DMS153 (cell line): ENCODE measurements around the gene PANX1.

Source experiments
- DNase-seq: peaks from one replicate; lab custom pipeline; 2025; lab: John Stamatoyannopoulos, UW

PANX1 gene

DNA sequence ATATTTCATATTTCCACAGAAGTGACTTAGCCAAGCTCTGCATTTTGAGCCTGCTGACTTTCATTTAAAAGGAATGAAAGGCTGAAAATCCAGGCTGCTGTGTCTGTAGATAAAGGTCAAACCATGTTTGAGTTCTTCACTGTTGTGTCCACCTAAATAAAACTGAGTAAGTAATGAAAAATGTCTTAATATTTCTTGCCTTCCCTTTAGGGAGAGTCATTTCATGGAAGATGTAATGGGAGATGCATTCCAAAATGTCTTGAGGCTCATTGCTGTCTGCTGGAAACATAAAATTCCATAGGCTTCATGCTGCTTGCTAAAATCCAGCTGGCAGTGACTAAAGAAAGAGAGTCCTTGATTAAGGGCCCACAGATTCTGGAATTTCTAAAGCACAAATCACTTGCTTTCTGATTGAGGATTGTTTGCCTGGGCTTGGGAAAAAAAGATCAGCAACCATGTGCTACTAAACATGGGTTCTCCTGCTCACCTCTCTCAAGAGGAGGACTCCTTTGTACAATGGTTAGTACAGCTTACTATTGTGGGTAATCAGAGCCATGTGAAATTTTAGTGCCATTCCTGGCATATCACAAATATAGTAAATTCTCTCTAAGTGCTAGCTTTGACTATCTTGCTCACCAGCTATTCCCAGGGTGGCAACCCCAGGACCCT is 56.9 kb downstream of the PANX1 start:
- no peak for DNase-seq

DNA sequence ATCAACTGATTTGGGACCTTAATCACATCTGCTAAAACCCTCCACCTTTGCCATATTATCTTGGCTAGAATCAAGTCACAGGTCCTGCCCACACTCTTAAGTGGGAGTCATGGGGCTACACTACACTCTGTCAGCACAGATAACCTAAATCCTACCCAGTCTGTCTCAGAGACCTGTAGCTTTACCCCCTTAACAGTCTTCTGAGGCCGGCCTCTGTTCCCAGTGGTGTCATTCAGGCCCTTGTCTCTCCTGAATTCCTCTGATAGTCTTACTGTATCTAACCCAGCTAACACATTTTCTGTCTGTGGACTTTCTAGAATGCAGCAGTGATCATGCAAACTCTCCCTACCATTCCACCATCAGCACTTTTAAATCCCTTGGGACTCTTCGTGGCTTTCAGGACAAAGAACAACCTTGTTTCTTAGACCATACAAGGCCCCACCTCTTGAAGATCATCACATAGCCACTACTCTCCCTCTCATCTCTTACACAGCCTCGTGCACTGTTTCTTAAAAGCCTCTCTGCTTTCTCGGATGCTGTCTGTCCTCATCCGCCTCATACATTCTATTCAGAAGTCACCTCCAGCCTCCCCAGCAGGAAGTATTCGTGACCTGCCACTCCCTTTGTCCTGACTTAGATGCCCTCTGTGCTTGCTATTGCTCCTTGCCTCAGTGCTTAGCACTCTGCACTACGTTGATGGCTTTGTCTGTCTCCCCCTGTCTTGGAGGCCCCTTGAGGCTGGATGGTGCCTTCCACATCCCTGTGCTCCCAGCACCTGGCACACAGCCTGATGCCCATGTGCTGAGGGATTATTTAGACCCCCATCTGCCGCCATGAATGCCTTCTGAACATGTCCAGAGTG is 57.9 kb downstream of the PANX1 start:
- no peak for DNase-seq

DNA sequence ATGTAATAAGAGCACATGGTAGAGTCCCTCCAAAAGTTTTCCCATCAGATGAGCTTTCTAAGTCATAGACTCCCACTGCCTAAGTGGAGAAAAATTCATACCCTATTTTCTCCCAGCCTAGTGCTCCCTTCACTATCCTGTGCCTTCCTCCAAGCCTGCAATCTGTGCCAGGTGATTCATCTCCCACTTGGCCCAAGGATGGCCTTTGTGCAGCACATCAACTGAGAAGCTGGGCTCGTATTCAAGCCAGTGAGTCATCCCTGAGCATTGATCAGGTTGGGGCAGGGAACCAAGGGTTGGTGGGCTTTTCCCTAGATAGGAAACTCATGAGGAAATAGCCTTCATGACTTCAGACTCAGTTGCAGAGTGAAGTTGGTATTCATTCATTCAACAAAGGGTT is 64.6 kb downstream of the PANX1 start:
- no peak for DNase-seq

DNA sequence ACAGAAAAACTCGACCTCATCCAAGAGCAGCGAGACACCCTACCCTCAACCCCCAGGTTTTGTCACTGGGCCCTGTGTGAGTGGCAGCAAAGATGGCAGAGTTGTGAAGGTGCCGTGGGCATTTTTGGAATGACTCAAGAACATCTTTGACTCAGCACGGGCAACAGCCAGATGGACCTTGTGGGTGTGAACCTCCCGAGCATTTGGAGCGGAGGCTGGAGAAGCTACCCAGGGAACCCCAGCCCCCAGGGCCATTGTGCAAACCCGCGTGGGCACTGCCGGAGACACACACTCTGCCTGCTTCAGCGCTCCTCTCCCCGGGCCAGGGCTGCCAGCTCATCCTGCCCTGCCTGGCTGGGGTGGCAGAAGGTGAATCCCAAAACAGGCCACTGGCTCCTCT is 66.1 kb downstream of the PANX1 start:
- DNase-seq, result no peak

DNA sequence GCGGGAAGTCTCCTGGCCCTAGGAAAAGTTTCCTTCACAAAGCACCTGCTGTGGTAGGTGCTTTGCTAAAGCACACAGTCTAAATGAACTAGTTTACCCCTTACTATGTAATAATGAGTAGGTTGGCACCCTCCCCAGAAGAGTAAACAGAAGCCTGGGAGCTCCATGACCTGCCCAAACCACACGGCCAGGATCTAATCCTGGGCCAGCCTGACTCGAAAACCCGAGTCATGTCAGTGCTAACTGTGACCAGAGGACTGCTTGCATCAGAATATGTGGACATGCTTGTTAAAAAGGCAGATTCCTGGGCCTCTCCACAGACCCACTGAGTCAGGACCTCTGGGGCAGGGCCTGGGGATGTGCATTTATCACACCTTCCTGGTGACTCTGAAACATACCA is 67.7 kb downstream of the PANX1 start:
- no peak for DNase-seq

DNA sequence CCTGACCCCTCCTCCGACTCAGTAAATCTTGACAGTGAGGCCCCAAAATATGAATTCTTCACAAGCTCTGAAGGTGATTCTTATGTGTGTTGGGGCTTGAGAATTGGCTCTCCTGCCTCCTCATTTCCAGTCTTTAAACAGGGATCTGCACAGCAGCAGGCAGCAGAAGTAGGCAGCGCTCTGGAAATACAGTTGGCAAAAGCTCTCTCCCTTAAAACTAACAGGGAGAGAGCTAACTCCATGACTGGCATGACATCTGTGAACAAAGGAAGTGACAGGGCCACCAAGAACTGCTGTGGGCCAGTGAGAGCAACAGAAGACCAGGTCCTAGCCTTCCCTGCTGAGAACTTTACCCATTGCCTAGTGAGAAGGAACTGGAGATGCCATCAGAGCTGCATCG is 70.1 kb downstream of the PANX1 start:
- no peak for DNase-seq

DNA sequence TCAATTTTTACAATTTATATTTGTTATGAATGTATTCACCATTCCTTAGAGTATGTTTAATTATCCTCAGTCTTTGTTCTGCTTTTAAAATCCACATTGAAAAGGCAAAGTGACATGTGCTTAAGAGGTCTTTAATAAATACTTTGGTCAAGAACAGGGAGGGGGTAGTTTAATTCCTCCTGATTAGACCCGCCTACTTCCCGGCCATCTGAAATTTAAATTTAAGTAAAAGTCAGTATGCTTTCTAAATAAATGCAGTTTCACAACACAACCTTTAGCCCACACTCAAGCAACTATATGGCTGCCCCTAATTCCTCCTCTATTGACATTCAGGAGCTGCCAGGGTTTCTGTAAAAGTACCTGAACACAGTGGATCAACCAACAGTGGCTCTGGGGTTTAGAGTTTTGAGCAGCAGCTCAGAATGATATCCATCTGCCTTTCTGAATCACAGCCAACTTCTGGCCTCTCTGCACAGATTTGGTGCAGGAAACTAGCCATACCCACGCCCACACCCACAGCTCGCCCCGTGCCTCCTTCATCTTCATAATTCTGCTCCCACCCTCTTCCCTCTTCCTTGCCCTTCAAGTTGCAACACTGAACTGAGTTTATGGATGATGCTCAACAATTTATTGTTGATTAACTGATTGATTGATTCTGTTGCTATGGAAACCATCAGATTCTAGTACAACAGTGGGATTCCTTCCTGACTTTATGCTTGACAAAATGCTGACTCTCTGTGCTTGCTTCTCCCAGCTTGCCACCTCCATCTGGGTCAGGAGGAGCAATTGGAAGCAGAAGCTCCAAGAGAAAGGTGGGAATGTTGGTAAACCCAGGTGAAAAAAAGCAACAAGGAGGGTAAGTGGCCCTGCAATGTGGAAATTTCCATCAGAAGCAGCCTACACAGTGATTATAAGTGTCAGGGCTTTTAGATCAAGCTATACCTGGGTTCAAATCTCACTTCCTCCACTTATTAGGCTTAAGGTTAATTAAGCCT is 70.8 kb downstream of the PANX1 start:
- no peak for DNase-seq

DNA sequence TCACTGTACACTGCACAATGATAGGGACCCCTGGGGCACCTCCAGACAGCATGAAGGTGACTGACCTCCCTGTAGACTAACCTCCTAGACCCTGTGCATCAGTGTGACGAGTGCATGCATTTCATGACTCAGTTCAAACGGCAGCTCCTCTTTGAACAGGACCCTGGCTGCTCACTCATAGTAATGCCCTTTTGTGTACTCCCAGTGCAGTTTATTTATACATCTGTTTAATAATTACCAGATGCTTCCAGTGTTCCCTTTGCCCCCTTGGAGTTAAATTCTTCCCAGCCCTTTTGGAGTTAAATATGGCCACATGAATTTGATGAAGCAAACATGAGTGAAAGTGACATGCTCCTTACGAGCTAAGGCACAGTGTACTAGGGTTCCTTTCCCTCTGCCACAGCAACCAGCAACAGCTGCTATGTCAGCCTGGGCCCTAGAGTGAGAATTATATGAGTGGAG is 72.4 kb downstream of the PANX1 start:
- DNase-seq, result no peak

DNA sequence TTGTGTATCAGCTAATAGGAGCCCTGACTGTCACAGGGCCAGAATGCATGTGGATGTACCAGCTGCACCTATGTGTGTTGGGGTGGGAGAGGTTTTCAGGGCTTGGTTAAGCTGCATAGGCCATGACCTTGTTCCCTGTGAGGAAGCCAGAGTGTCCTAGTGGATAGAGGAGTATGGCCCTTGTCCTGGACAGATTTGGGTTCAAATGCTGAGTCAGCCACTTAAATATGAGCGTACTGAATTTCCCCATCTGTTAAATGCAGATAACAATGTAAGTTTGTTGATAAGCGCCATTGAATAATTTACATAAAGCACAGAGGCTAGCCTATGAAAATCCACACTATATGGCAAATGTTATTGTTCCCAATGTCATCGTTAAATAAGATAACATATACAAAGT is 74.4 kb downstream of the PANX1 start:
- no peak for DNase-seq

DNA sequence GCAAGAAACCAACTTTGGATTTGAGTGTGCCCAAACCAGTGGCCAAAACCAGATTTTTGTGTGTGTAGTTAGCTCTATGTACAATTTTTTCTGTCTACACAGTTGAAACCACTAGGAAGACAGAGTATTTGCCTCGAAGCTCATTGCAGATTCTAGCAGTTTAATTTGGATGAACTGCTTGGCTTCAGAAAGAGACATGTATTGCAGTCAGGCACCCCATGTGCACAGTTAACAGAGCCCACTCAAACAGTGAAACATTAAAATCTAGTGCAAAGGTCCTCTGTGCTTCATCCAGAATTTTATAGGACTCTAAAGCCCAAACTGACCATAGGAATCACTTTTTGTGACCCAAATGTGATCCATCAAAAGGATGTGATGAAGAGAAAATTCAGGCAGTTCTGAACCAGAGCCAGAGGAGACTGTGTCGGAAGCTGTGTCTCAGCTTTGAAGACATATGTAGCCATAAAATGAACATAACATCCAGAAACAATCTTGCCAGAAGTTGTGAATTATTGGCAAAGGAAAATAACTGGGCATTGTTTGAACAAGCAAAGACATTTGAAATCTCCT is 82.7 kb downstream of the PANX1 start:
- DNase-seq, result no peak

DNA sequence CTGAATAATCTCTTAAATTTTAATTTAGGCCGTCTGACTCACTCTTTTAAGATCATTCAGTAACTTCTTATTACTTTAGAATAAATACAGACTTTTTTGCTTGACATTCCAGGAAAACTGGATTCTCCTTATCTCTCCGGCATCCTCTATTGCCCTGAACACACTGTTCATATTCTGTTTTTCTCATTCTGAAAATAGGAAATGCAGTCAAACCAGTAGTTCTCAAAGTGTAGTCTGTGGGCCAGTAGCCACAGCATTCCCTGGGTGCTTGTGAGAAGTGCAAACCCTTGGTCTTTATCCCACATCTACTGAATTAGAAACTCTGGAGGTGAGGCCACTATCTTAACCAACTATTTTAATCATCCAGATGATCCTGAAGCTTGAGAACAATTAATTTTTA is 84.3 kb downstream of the PANX1 start:
- DNase-seq, result no peak

DNA sequence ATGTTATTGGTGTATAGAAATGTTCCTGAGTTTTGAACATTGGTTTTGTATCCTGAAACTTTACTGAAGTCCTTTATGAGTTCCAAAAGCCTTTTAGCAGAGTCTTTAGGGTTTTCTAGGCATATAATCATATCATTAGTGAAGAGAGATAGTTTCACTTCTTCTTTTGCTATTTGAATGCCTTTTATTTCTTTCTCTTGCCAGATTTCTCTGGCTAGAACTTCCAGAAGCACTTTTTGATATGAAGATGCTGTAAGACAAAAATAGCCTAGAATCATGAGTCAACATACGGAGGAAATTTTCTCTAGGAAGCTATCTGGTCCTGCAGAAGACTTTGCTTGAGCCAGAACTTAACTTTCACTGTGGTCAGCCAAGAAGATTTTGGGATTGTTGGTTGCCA is 89.1 kb downstream of the PANX1 start:
- DNase-seq, result no peak

DNA sequence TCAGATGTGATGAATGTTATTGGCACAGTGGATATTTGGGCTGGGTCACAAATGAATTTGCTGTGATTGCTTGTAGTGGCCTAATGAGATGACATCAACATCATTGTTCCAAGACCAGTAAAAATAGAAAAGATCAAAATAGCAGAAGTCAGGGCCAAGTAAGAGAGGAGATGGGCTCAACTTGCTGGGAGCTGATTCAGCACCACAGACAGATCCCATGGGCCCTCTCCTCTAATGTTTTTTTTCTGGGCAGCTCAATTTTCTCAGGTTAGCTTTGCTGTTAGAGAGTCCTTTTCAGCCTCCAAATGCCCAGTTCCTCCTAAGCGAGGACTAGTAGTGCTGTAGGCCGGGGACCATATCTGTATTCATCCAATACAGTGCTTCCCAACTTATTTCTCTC is 89.7 kb downstream of the PANX1 start:
- DNase-seq, result no peak

DNA sequence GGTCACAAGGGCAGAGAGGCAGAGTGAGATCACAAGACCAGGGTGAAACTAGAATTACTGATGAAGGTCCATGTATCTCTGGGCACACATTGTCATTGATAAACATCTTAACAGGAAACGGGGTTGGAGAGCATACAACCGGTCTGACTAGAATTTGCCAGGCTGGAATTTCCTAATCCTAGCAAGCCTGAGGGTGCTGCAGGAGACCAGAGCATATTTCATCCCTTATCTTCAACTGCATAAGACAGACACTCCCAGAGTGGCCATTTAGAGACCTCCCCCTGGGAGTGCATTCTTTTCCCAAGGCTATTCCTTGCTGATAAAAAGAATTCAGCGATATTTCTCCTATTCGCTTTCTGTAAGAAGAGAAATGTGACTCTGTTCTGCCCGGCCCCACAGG is 91.1 kb downstream of the PANX1 start:
- DNase-seq, result no peak

DNA sequence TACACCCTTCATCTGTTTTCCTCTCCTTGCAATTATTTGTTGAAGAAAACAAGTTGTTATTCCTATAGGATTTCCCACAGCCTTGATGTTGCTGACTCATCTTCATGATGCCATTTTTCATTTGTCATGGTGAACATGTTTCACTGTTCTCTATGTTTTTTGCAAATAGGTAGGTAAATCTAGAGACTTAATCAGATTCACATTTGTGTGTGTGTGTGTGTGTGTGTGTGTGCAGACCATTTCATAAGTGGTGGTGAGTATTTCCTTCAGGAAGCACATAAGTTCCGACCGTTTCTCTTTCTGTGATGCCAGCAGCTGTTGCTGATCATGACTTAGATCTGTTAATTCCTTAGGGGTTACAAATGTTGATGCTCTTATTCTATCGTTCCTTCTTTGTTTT is 95.4 kb downstream of the PANX1 start:
- DNase-seq, result no peak
